Parathyroid adenoma (tissue), 2 donors: ENCODE results near the gene ZNF749.
"Not testable (repeated sequence)": the region's sequence is repeated elsewhere in the genome, so short reads cannot be mapped to it uniquely, and the experiment has no call there.

Experiments
- H2AFZ ChIP-seq: fragments of 300-600 bp; sonication (generic); one replicate; pipeline ENCODE4 v1.7.0; 2017; ENCODE audit warnings: antibody characterized with exemption, mild to moderate bottlenecking
- H3K27ac ChIP-seq: fragments of 300-600 bp; sonication (generic); one replicate; pipeline ENCODE4 v1.7.0; 2017
- H3K27me3 ChIP-seq: fragments of 300-600 bp; sonication (generic); one replicate; pipeline ENCODE4 v1.7.0; 2017; ENCODE audit warnings: low read length; ENCODE audit not compliant: control insufficient read depth, insufficient read depth
- H3K36me3 ChIP-seq: fragments of 300-600 bp; sonication (generic); one replicate; pipeline ENCODE4 v1.7.0; 2017; ENCODE audit warnings: low read length; ENCODE audit not compliant: control insufficient read depth, insufficient read depth
- H3K4me1 ChIP-seq: fragments of 300-600 bp; sonication (generic); one replicate; pipeline ENCODE4 v1.7.0; 2017; ENCODE audit warnings: control low read depth
- H3K4me2 ChIP-seq: fragments of 300-600 bp; sonication (generic); one replicate; pipeline ENCODE4 v1.7.0; 2017; ENCODE audit warnings: low read length
- H3K4me3 ChIP-seq: fragments of 300-600 bp; sonication (generic); one replicate; pipeline ENCODE4 v1.7.0; 2017; ENCODE audit warnings: low read depth, low read length
- H3K79me2 ChIP-seq: fragments of 300-600 bp; sonication (generic); one replicate; pipeline ENCODE4 v1.7.0; 2017; ENCODE audit warnings: control low read depth
- H3K9ac ChIP-seq: fragments of 300-600 bp; sonication (generic); one replicate; pipeline ENCODE4 v1.7.0; 2017; ENCODE audit warnings: mild to moderate bottlenecking
- H3K9me3 ChIP-seq: fragments of 300-600 bp; sonication (generic); one replicate; pipeline ENCODE4 v1.7.0; 2017; ENCODE audit warnings: low read length; ENCODE audit not compliant: control insufficient read depth
- CTCF ChIP-seq: fragments of 300-600 bp; sonication (generic); IDR thresholded peaks from one replicate; pipeline ENCODE4 v1.7.0; 2017; ENCODE audit warnings: antibody characterized with exemption, mild to moderate bottlenecking
- donor health status: primary hyperparathyroidism.

ZNF749 gene

GRCh38 chr19:57487477-57488298, 52.6 kb downstream of the ZNF749 start, which contains the start of gene ZNF419:
Gene ZNF419 (plus strand): TSS chr19:57487750. CDS start chr19:57487951, 201 bp downstream.
- not testable (repeated sequence) for H3K9me3 ChIP-seq, H3K4me1 ChIP-seq, H3K27me3 ChIP-seq, H3K36me3 ChIP-seq, H3K79me2 ChIP-seq
- H3K4me2 ChIP-seq, result peak within 1 kb of the TSS; percentile 86
- peak; percentile 17 for TF ChIP-seq CTCF
- peak within 1 kb of the TSS; percentile 88 for H3K27ac ChIP-seq
- peak within 1 kb of the TSS; percentile 93 for H3K4me3 ChIP-seq
- peak within 1 kb of the TSS; percentile 98 for H3K9ac ChIP-seq
- H2AFZ ChIP-seq, result peak within 1 kb of the TSS; percentile 98

- H3K27me3 ChIP-seq, H3K27ac ChIP-seq, H3K36me3 ChIP-seq, H2AFZ ChIP-seq, H3K4me1 ChIP-seq, H3K9me3 ChIP-seq, H3K9ac ChIP-seq, H3K79me2 ChIP-seq: not testable (repeated sequence)
- Histone ChIP-seq H3K4me2 (peak overlapping the region; percentile 47), H3K4me3 (peak overlapping the region; percentile 39)
These were observed 53.1 kb downstream of the ZNF749 start for GRCh38 chr19:57488299-57488644.
